OCI-LY3 (cell line): ENCODE results near the gene TYMP.

Experiments used
- H2AFZ ChIP-seq: fragments of 200-600, 300-600 bp; shearing (Covaris generic); 2 replicates; pipeline ENCODE4 v1.6.0; 2014; ENCODE audit warnings: antibody characterized with exemption, low read depth, low read length
- H3K27ac ChIP-seq: fragments of 200-600, 300-600 bp; sonication (generic); 2 replicates; pipeline ENCODE4 v1.5.1; 2014; ENCODE audit warnings: mild to moderate bottlenecking, low read length, moderate library complexity, mixed read lengths
- H3K27me3 ChIP-seq: fragments of 200-600, 300-600 bp; sonication (generic); 2 replicates; pipeline ENCODE4 v1.6.1; 2014; ENCODE audit warnings: low read depth, low read length, mixed read lengths
- H3K36me3 ChIP-seq: fragments of 200-600, 300-600 bp; sonication (generic); replicated peaks from 2 replicates; pipeline ENCODE3; 2014; ENCODE audit warnings: low read depth, low read length, mixed read lengths
- H3K4me1 ChIP-seq: fragments of 300-600, 200-600 bp; sonication (generic); 2 replicates; pipeline ENCODE4 v1.6.1; 2014; ENCODE audit warnings: low read length, mixed read lengths
- H3K4me2 ChIP-seq: fragments of 200-600, 300-600 bp; sonication (generic); 2 replicates; pipeline ENCODE4 v1.6.1; 2014; ENCODE audit warnings: low read length, mixed read lengths
- H3K4me3 ChIP-seq: fragments of 300-600, 200-600 bp; sonication (generic); 2 replicates; pipeline ENCODE4 v1.5.1; 2014; ENCODE audit warnings: antibody characterized with exemption, mild to moderate bottlenecking, low read length, moderate library complexity
- H3K79me2 ChIP-seq: fragments of 300-600, 200-600 bp; shearing (Covaris generic); 2 replicates; pipeline ENCODE4 v1.6.1; 2014; ENCODE audit warnings: mild to moderate bottlenecking, low read length, mixed read lengths
- H3K9ac ChIP-seq: fragments of 300-600, 200-600 bp; shearing (Covaris generic); 2 replicates; pipeline ENCODE4 v1.6.0; 2014; ENCODE audit warnings: mild to moderate bottlenecking, low read length, moderate library complexity
- H3K9me3 ChIP-seq: fragments of 200-600, 300-600 bp; shearing (Covaris generic); 2 replicates; pipeline ENCODE4 v1.6.1; 2014; ENCODE audit warnings: low read length, mixed read lengths; ENCODE audit not compliant: insufficient read depth
- H4K20me1 ChIP-seq: fragments of 200-600, 300-600 bp; sonication (generic); 2 replicates; pipeline ENCODE4 v1.6.1; 2016; ENCODE audit warnings: low read length, mixed read lengths; ENCODE audit not compliant: insufficient read depth
- EZH2phosphoT487 ChIP-seq: fragments of 200-600 bp; shearing (Covaris generic); IDR thresholded peaks from 2 replicates; pipeline ENCODE4 v1.6.1; 2018; ENCODE audit warnings: antibody characterized with exemption, mixed run types, low read depth
- TF ChIP-seq, protein P1 (sequence below): fragments of 200-600, 300-600 bp; sonication (generic); IDR thresholded peaks from 2 replicates; pipeline ENCODE4 v1.5.1; 2014; ENCODE audit warnings: antibody characterized with exemption, low read length, low read depth

The TYMP gene

DNA sequence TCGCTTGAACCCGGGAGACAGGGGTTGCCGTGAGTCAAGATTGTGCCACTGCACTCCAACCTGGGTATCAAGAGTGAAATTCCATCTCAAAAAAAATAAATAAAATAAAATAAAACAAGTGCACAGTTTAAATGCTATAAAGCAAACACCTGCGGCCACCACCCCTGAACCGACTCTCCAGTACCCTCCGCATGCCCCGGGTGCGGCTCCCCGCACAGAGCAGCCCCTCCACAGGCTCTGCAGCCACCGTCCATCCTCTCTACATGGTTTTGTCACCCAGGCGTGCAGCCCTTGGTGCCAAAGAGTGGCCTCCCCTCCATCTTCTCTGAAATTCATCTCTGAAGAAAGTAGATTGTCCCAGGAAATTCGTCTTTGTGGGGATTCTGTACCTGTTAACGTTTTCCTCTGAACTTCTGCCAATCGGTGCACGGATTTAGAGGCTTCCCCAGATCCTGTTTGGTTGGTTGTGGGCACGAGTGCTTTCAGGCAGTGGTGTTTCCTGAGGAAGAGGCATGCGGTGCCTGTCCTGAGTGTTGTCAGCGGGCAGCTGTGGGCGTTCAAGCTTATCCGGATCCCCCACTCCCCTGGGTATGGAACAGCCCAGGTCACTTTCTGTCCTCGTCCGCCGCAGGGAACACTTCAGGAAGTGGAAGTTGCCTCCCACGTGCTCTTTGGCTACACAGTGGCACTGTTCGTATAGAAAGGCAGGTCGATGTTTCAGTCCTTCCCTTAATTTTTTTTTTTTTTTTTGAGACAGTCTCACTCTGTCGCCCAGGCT, 39.1 kb downstream of the TYMP start:
- Histone ChIP-seq H3K4me3 (no peak overlapping the region), H3K36me3 (no peaks in the 10 kb centered on the region), H3K9ac (no peak overlapping the region), H3K79me2 (no peaks in the 10 kb centered on the region), H2AFZ (no peak overlapping the region), H3K4me2 (no peak overlapping the region), H4K20me1 (no peaks in the 10 kb centered on the region), H3K4me1 (peaks cover 6% of the 10 kb centered on the region; the same call in 1 of the 2 replicates), H3K27me3 (no peaks in the 10 kb centered on the region), H3K9me3 (no peaks in the 10 kb centered on the region), H3K27ac (no peak overlapping the region)
- TF ChIP-seq EZH2phosphoT487 = no peak
- TF ChIP-seq, protein P1, sequence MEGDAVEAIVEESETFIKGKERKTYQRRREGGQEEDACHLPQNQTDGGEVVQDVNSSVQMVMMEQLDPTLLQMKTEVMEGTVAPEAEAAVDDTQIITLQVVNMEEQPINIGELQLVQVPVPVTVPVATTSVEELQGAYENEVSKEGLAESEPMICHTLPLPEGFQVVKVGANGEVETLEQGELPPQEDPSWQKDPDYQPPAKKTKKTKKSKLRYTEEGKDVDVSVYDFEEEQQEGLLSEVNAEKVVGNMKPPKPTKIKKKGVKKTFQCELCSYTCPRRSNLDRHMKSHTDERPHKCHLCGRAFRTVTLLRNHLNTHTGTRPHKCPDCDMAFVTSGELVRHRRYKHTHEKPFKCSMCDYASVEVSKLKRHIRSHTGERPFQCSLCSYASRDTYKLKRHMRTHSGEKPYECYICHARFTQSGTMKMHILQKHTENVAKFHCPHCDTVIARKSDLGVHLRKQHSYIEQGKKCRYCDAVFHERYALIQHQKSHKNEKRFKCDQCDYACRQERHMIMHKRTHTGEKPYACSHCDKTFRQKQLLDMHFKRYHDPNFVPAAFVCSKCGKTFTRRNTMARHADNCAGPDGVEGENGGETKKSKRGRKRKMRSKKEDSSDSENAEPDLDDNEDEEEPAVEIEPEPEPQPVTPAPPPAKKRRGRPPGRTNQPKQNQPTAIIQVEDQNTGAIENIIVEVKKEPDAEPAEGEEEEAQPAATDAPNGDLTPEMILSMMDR = no peak

DNA sequence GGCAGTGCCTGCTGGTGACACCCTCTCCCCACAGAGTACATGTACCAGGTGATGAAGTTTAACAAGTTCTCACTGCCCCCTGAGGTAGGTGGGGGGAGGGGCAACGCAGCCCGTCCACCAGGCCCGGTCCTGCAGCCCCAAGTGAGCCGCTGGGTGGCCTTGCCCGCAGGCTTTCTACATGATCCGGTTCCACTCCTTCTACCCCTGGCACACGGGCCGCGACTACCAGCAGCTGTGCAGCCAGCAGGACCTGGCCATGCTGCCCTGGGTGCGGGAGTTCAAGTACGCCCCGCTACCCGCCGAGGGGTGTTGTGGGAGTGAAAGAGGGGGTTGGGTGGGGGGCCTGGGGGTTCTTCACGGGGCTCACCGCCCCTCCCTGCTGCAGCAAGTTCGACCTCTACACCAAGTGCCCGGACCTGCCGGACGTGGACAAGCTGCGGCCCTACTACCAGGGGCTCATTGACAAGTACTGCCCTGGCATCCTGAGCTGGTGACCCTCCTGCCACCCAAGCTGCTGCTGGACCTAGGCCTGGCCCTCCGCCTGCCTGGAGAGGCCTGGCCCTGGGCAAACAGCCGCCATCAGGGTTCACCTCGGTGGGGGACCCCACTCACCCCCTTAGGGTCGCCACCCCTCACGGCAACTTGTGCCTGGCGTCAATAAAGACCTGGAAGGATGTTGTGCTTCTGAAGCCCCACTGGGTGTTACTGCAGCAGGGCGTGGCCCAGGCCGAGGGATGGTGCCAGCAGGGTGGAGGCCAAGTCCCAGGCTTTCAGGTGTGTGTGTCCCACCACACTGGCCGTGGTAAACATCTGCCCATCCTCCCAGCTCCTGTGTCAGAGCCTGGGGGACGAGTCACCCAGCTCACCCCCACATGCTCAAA, 40.2 kb downstream of the TYMP start:
- H3K4me2 ChIP-seq = no peak overlapping the region
- no peaks in the 10 kb centered on the region for H3K27me3 ChIP-seq
- no peak overlapping the region for H2AFZ ChIP-seq
- no peak overlapping the region for H3K9ac ChIP-seq
- H3K4me1 ChIP-seq = peaks cover 6% of the 10 kb centered on the region; the same call in 1 of the 2 replicates
- no peak overlapping the region for H3K27ac ChIP-seq
- no peaks in the 10 kb centered on the region for H3K9me3 ChIP-seq
- no peaks in the 10 kb centered on the region for H3K79me2 ChIP-seq
- no peaks in the 10 kb centered on the region for H3K36me3 ChIP-seq
- TF ChIP-seq, protein P1 = no peak
- TF ChIP-seq EZH2phosphoT487 = no peak
- H3K4me3 ChIP-seq = no peak overlapping the region
- H4K20me1 ChIP-seq = no peaks in the 10 kb centered on the region

DNA sequence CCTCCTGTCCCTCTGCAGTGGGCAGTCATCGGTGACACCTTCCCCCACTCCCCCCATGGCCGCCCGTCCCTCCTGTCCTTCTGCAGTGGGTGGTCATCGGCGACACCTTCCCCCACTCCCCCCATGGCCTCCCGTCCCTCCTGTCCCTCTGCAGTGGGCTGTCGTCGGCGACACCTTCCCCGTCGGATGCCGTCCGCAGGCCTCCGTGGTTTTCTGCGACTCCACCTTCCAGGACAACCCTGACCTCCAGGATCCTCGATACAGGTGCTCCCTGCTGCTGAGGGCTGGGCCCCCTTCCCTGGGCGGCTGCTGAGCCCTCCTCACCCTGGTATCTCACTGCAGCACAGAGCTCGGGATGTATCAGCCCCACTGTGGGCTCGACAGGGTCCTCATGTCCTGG, 40.9 kb downstream of the TYMP start:
- Histone ChIP-seq H4K20me1 (no peaks in the 10 kb centered on the region), H3K27ac (no peak overlapping the region), H3K36me3 (no peaks in the 10 kb centered on the region), H3K4me3 (no peak overlapping the region), H3K9me3 (no peaks in the 10 kb centered on the region), H3K79me2 (no peaks in the 10 kb centered on the region), H3K9ac (no peak overlapping the region), H3K4me1 (peaks cover 6% of the 10 kb centered on the region; the same call in 1 of the 2 replicates), H2AFZ (no peak overlapping the region), H3K4me2 (no peak overlapping the region), H3K27me3 (no peaks in the 10 kb centered on the region)
- TF ChIP-seq, protein P1 = no peak
- TF ChIP-seq EZH2phosphoT487 = no peak
